Germinal center (tissue), 1 donor: ENCODE data around the gene SPEF1.
"Not testable (repeated sequence)": the region's sequence is repeated elsewhere in the genome, so short reads cannot be mapped to it uniquely, and the experiment has no call there.

Source experiments
- DNase-seq: peaks from one replicate; pipeline ENCODE4 v3.0.0; 2012; ENCODE audit warnings: mixed read lengths, low spot score

The SPEF1 gene, protein sequence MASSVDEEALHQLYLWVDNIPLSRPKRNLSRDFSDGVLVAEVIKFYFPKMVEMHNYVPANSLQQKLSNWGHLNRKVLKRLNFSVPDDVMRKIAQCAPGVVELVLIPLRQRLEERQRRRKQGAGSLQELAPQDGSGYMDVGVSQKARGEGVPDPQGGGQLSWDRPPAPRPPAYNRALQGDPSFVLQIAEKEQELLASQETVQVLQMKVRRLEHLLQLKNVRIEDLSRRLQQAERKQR

DNA sequence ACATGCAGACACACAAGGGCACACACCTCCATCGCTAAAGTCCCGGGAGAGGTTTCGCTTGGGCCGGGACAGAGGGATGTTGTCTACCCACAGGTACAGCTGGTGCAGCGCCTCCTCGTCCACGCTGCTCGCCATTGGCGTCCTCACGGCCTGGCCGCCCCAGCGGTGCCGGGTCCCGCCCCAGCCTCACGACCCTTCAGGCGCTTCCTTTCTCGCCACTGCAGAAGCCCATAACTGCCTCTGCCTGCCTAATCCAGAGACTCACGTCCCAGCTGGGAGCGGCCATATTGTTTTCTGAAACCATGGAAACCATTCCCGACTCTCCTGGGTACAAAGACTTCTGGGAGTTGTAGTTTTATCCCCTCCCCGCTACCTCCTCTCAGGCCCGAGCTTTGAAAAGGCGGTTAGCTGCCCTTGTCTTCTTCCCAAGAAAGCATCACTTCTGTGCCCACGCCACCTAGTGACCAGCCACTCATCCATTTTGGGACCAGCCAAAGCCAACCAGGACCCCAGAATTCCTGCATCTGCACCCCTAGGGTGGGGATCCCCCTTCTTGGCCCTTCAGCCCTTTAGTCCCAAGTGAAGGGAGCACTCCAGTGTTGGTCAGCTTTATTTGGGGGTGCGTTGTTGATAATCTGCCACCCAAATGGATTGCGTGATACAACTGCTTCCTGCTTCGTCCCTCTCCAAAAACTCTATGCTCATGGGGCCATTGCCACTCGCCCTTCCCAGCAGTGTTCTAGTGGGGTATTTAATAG is at the start of gene SPEF1:
Gene SPEF1 (minus strand): TSS at position 296 of the 758 bp plus-strand sequence. CDS start 161 bp downstream, at position 135.
- peak; percentile 84 for DNase-seq

DNA sequence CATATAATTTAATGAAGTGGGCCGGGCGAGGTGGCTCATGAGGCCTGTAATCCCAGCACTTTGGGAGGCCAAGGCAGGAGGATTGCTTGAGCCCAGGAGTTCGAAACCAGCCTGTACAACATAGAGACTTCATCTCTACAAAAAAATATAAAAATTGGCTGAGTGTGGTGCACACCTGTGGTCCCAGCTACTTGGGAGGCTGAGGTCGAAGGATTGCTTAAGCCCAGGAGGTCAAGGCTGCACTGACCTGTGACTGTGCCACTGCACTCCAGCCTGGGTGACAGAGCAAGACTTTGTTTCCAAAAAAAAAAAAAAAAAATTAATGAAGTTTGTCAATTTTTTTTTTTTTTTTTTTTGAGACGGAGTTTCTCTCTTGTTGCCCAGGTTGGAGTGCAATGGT is 48.6 kb upstream of the SPEF1 start:
- DNase-seq, result not testable (repeated sequence)

DNA sequence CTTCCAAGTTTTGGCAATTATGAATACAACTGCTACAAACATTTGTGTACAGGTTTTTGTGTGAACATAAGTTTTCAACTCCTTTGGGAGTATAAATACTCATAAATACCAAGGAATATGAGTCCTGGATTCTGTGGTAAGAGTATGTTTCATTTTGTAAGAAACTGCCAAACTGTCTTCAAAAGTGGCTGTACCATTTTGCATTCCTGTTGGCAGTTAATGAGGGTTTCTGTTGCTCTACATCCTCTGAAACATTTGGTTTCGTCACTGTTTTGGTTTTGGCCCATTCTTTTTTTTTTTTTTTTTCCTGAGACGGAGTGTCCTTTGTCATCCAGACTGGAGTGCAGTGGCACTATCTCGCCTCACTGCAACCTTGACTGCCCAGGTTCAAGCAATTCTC is 47.5 kb upstream of the SPEF1 start:
- no peak for DNase-seq

DNA sequence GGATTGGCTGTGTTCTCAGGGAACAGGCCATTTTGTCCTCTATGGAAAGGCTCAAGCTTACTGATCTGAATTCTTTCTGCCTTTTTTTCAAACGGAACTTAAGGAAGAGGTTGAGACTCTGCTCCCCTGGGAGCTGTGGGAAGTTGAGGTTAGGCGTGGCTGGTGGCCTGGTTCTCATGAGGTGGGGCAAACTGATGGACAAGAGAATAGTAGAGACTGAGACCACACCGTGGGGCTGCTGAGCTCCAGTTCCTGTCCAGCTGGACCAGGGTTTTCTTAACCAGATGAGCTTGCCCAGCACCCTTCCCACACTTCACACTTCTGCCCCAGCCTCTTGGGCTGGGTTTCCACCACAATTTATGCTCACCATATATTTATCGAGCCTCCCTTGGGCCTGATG is 45.2 kb upstream of the SPEF1 start:
- no peak for DNase-seq

DNA sequence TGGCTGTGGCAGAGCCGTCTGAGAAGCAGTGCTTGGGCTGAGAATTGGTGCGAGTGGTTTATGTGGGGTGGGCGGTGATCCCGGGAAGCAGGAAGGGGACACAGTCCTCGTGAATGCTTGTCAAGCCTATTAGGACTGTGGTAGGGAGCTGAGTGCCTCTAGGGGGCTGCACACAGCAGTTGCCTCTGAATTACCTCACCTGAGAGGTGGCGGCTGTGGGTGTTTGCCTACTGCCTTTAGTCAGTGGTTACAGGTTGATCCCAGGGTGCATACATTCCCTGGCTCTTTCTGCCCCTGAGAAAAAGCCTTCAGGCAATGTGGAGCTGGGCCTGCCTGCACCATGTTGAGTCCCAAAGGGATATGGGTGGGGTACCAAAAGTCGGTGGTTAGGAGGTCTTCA is 44.3 kb upstream of the SPEF1 start:
- DNase-seq, result no peak

DNA sequence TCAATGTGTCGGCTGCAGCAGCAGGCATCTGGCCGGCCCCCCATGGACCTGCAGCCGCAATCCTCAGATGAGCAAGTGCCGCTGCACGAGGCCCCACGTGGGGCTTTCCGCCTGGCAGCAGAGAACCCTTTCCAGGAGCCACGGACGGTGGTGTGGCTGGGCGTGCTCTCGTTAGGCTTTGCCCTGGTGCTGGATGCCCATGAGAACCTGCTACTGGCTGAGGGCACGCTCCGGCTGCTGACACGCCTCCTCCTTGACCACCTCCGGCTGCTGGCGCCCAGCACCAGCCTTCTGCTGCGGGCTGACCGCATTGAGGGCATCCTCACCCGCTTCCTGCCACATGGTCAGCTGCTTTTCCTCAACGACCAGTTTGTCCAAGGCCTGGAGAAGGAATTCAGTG is 42.6 kb upstream of the SPEF1 start:
- DNase-seq, result no peak

DNA sequence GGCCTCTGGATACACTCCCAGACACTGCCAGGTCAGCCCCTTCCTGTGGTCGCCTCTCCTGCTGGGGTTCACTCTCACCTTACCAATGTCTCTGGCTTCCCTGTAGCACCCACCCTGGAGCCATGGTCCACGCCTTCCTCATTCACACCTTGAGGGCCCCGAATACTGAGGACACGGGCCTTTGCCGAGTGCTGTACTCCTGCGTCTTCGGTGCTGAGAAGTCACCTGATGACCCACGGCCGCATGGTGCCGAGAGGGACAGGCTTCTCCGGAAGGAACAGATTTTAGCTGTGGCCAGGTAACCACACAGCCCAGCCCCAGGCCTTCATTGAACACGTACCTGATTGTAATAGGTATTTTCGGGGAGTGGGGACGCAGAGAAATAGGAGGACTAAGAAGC is 40.7 kb upstream of the SPEF1 start:
- no peak for DNase-seq

DNA sequence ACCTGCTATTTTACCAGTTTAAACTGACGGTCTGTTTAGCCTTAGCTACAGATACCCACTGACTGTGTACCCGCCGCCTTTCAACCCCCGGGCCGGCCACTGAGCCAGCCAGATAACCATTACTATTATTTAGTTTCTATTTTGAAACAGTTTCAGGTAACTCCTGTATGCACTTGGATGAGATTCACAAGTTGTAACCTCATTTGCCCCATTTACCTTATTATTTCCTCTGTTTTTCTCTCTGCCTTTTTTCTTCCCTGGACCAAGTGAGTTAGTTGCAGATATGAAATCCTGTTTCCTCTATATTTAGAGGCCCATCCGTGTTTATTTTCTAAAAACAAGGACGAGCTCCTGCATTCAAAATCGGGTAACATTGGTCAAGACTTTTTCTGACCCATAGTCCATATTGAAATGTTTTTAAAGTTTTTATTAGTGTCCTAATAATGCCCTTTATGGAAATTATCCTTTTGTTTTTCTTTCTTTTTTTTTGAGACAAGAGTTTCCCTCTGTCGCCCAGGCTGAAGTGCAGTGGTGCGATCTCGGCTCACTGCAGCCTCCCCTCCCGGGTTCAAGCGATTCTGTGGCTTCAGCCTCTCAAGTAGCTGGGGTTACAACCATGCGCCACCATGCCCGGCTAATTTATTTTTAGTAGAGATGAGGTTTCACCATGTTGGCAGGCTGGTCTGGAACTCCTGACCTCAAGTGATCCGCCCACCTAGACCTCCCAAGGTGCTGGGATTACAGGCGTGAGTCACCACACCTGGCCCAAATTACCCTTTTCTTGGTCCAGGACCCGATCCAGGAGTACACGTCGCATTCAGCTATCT is 39.9 kb upstream of the SPEF1 start:
- DNase-seq, result no peak

DNA sequence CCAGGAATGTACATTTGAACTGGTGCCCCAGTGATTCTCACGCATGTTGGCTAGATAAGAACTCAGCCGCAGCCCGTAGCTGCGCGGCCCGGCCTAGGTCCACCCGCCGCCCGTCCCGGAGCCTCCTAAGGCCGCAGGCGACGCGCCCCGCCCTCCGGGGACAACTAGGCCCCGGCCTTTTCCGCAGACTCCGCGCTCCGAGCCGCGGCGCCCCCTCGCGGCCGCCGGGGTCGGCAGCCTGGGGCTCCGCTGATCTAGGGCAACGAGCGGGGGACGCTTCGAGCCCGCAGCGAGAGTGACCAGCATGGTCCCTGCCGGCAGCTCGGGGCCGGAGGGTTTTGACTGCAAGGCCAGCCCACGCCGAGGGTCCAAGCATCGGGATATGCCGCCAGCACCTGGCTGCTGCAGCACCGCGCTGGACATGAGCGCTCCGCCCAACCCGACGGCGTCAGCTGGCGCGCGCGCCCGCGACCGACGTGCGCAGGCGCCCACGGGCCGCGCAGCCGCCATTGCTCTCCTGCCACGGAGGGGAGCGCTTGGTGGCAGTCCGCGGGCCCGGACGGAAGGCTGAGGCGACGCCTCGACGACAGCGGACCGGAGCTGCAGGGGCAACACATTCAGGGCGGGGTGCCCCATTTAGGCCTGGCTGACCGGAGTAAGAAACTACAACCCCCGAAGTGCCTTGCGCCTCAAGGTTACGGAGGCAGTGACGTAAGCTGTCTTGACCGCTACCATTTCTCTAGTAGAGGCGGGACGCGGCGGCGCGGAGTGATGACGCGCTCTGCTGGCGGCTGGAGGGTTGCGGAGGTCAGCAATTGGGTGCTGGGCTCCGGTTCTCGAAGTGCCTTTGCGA is 39.0 kb upstream of the SPEF1 start, which contains the start of gene AP5S1:
Gene AP5S1 (plus strand): TSS at position 500 of the 853 bp plus-strand sequence. CDS start 1,571 bp downstream, outside the sequence.
- peak; percentile 88 for DNase-seq

DNA sequence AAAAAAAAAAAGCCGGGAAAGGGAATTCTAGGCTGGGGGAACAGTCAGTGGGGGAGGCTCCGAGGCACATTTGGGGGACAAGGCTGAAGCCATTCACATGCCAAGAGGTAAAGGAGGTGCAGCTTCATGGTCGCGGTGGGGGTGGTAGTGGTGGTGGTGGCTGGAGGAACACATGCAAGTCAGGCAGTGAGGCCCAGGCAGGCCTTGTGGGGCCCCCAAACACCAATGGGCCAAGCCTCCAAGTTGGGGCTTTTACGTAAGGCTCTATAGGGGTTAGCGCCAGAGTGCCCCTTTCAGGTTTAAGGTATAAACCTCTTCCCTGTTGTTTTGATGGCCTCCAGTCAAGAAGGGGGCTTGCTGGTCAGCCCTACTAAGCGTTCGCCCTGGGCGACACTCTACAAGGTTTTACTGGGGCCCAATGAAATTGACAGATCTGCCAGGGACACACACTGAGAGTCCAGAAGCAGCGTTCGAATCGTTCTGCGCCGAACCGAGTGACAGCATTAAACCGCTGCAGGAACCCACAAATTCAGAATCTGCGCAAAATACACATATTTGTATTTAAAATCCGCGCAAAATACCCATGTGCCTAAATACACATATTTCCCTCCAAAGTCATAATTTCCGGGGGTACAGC is 38.3 kb upstream of the SPEF1 start:
- no peak for DNase-seq

DNA sequence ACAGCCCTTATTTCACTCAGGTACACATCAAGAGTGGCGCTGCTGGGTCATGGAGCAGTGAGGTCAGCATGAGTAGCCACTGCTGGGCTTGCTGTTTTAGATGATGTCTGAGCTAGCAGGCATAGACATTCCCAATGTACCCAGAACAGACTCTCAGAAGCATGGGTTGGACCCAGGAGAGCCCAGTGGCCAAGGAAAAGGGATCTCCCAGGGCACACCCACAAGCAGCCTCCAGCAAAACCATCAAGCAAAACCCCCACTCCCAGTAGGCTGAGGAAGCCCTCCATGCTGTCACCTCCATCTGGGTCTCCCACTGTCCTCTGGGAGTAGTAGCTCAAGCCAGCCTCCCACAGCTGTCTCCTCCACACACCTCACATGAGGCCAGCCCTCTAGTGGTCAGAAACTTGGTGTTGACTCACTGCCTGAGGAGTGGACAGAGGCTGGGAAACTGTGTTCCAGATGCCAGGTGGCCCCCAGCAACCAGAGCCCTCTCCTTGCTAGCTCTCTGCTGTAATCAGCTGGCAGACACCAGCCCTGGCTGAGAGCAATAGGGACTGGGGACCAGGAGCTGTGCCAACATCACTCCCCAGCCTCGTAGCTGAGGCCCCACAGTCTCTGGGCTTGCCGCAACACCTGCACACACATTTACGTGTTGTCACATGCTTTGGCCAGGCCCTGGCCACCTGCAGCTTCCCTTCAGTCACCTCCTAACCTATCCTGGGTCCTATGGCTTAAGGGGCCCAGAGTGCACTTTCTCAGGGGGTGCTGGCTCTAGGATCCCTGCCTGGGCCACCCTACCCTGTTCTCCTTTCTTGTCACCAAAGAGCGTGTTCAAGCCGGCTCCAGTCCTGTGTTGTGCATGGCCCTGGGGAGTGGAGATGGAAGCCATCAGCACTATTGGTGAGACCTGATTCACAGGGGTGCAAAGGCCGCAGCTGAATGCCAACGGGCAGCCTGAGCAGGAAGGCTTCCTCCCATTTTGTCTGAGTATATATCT is 37.2 kb upstream of the SPEF1 start:
- no peak for DNase-seq

DNA sequence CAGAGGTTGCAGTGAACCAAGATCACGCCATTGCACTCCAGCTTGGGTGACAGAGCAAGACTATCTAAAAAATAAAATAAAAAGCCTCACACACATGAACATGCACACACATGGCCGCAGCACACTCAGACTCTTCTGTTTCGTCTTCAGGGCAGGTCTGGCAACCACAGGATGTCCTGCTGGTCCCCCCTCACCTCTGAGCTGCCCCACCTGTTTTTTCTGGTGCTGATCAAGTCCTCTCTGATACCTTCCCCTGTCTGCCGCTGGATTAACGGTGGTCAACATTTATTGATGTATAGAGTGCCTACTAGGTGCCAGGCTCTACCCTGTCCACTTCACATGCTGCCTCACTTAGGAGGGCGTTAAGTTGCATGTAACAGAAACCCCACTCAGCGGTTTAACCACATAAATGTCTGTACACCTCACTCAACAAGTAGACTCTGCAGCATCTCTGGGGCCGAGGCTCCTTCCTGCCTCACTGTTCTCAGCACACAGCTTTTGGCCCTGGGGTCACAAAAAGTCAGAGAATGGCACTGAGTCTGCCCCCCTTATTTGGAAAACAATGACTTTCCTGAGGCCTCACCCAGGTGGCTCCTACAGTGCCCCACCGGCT is 34.6 kb upstream of the SPEF1 start:
- no peak for DNase-seq

DNA sequence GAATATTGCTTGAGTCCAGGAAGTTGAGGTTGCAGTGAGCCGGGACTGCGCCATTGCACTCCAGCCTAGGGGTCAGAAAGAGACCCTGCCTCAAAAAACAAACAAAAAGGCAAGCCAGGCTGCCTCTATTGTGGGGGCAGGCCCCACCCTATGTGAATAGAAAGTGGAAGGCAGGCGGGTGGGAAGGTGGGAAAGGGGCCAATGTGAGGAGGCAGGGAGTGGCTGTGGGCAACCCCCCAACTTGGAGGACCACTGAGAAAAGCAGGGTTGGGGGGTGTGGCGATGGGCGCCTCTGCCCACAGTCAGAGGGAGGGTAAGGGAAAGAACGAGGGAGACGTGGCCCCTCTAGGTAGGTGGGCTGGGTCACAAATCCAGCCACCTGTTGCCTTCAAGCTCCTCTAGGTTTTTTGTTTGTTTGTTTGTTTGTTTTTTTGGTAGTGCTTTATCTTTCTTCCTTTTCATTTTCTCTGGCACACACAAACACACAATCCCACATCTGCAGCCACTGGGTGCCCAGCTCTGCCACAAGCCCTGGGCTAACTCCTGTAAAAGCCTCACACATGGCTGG is 33.8 kb upstream of the SPEF1 start:
- no peak for DNase-seq

DNA sequence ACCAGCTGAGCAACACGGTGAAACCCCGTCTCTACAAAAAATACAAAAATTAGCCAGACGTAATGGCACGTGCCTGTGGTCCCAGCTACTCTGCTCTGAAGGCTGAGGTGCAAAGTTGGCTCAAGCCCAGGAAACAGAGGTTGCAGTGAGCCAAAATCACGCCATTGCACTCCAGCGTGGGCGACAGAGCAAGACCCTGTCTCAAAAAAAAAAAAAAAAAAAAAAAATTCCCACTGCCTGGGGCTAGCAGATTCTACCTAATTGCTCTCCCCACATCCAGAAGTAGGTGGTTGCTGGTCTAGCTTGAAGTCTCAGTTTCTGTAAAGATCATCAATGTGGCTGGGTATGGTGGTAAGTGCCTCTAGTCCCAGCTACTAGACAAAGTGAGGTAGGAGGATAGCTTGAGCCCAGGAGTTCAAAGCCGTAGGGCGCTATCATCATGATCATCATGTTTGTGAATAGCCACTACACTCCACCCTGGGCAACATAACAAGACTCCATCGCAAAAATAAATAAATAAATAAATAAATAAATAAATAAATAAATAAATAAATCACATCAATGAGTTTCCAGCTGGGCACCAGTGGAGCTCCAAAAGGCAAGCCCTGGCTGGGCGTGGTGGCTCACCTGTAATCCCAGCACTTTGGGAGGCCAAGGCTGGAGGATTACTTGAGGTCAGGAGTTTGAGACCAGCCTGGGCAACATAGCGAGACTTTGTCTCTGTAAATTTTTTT is 32.8 kb upstream of the SPEF1 start:
- no peak for DNase-seq

DNA sequence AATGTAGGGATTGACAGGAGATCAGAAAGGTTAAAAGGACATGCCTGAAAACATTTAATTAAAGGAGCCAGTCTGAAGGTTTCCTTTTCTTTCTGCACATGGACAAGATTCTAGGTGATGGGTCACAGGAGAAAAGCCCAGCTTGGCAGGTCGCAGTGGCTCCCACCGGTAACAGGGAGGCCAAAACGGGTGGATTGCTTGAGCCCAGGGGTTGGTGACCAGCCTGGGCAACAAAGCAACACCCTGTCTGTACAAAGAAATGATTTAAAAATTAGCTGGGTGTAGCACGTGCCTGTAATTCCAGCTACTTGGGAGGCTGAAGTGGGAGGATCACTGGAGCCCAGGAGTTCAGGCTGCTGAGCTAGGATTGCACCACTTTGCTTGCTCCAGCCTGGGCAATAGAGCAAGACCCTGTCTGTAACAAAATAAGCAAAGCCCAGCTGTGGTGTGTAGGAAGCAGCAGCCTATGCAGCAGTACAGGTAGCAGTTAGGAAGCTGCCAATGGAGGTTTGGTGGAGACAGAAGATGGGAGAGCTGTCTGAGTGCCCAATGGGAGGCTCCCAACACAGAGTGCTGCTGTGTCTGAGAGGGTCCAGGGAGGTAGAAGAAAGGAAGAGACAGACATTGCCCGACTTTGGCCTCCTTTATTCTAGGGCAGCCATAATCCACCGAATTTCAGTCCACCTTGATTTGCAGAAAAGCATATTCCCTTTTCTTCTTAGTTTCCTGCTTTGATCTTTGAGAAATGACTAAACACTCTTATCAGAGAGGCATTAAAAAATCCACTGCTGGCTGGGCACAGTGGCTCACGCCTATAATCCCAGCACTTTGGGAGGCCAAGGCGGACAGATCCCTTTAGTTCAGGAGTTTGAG is 32.0 kb upstream of the SPEF1 start:
- DNase-seq, result no peak

DNA sequence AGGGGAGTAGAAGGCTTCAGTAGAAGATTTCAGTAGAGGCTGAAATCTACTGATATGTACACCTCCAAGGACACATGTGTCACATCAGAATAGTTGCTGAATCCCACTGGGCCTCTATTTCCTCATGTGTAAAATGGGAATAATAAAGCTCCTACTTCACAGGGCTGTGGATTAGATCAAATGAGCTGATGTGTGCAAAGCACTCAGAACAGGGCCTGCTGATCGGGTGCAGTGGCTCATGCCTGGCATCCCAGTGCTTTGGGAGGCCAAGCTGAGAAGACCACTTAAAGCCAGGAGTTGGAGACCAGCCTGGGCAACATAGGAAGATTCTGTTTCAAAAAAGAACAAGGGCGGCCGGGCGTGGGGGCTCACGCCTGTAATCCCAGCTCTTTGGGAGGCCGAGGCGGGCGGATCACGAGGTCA is 31.0 kb upstream of the SPEF1 start:
- no peak for DNase-seq

DNA sequence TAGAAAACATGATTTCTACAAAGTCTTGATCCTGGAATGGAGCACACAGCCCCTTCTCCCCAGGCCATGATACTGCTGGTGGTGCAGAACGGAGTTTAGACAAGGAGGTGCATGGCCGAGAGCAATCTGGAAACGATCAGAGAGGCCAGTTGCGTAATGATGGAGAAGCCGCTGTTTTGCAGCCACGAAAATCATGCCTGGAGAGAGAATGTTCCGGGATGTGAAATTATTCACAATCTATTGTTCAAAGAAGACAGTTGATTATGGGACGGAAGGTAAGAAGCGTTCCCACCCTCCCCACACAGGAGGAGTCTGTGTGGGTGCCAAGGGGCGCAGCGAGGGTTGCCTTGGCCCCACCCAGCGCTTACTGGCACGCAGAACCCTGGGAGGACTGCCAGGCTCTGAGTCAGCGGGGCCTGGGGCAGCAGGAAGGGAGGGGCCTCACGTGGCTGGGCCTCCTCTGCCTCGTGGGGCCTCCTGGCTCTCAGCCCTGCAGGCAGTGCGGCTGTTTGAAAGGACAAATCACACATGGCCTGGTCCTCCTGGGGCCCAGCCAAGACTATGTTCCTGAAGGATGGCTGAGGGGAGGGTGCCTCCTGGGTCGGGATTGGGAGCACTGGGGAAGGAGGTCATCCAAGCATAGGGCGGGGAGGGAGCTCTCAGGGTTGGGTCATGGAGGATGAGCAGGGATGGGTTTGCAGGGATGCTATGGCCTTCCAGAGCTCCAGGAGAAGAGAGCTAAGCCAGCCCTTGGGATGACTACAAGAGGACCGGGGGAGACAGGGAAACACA is 30.4 kb upstream of the SPEF1 start:
- DNase-seq, result no peak
